Fibroblast of skin of left quadriceps (primary cell): ENCODE measurements around the gene MDM4.
"Not testable (repeated sequence)": the region's sequence is repeated elsewhere in the genome, so short reads cannot be mapped to it uniquely, and the experiment has no call there.

Source experiments
- DNase-seq, 2 experiments: peaks; one replicate each; pipeline ENCODE4 v3.0.0-alpha.2; 2013; ENCODE audit warnings: low read depth in 2 of 2

Gene MDM4

GRCh38 chr1:204514828-204515227 lies 1.4 kb upstream of the MDM4 start:
- no peak for DNase-seq

GRCh38 chr1:204517382-204517781 lies 1.2 kb downstream of the MDM4 start:
- not testable (repeated sequence) for DNase-seq

DNA sequence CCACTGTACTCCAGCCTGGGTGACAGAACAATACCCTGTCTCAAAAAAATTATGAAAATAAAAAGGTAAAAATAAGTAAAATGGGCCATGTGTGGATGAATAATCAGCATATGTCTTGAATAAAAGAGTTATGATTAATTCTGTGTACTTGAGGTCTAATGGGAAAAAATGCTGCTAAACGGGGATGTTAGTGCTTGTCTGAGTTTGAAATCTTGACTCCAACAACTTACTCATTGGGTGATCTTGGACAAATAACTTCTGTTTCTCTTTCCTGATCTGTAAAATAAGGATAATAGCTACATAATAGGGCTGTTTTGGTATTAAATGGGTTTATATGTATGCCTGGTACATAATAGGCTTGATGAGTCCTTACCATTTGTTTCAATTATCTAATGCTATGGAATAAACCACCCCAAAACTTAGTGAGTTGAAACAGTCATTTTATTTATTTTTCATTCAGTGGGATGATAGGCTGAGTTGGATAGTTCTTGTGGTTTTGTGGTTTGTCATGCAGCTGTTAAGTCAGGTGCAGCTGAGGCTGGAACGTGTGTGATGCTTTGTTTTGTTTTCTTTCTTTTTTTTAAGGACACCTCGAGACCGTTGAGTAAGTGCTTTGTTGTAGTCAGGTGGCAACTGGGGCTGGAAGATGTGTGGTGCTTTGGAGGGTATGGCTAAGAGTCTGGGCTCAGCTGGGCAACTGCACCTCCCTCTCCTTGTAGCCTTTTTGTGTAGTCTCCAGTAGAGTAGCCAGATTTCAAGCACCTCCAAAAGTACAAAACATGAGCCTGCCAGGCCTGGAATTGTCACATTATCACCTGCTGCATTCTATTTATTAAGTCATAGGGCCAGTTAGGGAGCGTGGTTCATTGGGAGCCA lies 4.9 kb downstream of the MDM4 start:
- no peak for DNase-seq

- not testable (repeated sequence) for DNase-seq
These were observed 5.8 kb downstream of the MDM4 start for GRCh38 chr1:204521941-204522521.

- no peak for DNase-seq
These were observed 7.5 kb downstream of the MDM4 start for GRCh38 chr1:204523605-204524215.

DNA sequence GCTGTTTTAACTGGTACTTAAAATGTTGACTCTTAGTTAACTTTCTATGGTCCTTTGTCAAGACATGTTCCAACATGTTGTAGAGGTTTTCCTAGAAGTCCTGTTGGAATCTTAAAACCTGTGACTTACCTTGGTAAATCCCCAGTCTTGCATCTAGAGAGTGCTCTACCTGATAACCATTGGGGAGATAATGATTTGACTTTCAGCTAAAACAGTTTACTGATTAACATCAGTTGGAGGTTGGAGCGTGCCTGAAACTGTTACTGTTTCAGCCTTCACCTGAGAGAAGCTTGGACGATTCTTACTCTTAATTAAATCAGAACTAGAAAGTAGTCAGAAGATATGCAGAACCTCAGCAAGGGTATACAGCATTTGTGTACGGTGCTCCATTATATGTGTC lies 8.8 kb downstream of the MDM4 start:
- no peak for DNase-seq

GRCh38 chr1:204528241-204528640 lies 12.0 kb downstream of the MDM4 start:
- DNase-seq: no peak

- DNase-seq: no peak
These were observed 12.5 kb downstream of the MDM4 start for GRCh38 chr1:204528677-204529076.

DNA sequence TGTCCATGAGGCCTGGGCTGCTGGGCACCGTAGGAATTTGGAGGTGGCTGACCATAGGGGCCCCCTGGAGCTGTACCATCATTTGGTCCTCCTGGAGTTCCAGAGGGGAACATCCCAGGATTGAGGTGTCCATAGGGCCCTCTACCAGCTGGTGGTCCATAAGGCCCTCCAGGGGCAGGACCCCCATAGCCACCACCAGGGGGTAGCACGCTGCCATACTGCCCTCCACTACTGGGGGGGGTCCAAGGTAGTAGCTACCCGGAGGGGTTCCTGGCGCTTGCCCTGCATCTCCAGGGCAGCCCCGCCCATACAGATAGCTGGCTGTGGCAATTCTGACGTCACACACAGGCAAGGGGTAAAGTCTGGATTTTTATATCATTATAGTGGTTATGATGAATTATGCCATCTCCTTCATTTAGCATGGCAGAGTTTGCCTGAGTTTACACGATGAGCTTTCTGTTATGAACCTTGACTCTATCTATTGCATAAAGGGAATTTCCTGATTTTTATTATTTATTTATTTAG lies 13.2 kb downstream of the MDM4 start:
- no peak for DNase-seq

DNA sequence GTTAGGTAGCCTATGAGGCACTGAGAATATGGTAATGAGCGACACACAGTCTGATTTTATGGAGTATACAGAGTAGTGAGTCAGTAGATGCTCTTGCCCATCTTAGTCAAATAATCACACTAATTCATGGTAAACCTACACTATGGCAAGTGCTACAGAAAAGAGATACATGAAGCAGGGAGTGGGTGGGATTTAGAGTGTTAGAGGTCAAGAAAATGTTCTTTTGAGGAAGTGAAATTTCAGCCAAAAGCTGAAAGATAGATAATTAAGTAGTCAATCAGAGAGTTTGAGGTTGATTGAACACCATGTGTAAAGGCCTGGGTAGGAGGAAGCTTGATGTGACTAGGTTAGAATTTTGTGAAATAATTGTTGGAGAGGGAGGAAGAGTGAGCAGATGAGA lies 14.7 kb downstream of the MDM4 start:
- no peak for DNase-seq

DNA sequence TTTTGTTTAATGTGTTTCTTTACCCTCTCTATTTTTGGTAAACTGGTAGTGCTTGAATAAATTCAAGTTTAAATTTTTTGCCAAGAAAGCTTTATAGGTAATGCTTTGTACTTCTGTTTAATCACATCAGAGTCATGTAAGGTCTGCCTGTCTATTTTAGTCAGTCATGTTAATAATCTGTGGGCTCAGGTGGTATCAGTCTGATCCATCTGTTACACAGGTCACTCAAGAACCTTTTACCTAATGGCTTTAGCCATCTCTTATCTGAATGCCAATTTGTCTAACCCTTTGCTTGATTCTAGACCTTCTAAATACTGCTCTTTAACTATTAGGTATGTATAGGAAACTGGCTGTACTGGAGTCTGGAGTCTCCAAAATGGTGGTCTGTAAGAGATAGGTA lies 16.6 kb downstream of the MDM4 start:
- no peak for DNase-seq

GRCh38 chr1:204541626-204542025 lies 25.4 kb downstream of the MDM4 start:
- DNase-seq: no peak

GRCh38 chr1:204544321-204544720 lies 28.1 kb downstream of the MDM4 start:
- DNase-seq: no peak

GRCh38 chr1:204545202-204545601 lies 29.0 kb downstream of the MDM4 start:
- no peak for DNase-seq

DNA sequence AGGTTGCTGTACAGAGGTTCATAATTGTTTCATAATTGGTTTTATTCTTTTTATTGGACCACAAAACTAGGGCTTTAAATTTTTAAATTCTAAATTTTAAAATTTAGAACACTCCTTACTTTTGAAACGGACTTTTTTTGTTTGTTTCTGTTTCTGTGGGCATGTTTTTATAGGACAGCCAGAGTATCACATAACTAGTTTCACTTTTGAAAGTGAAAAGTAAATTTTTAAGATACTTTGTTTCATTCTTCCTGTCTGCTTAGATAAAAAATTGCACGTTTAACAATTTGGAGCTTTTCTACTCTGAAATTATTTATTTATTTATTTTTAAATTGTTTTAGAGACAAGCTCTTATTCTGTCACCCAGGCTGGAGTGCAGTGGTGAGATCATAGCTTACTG lies 29.7 kb downstream of the MDM4 start:
- no peak for DNase-seq

GRCh38 chr1:204548265-204548664 lies 32.1 kb downstream of the MDM4 start:
- no peak for DNase-seq

DNA sequence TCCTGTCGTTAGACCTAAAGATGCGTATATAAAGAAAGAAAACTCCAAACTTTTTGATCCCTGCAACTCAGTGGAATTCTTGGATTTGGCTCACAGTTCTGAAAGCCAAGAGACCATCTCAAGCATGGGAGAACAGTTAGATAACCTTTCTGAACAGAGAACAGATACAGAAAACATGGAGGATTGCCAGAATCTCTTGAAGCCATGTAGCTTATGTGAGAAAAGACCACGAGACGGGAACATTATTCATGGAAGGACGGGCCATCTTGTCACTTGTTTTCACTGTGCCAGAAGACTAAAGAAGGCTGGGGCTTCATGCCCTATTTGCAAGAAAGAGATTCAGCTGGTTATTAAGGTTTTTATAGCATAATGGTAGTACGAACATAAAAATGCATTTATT lies 33.1 kb downstream of the MDM4 start:
- DNase-seq: no peak

- no peak for DNase-seq
These were observed 34.7 kb downstream of the MDM4 start for GRCh38 chr1:204550926-204551325.

- no peak for DNase-seq
These were observed 40.3 kb downstream of the MDM4 start for GRCh38 chr1:204556458-204557052.

DNA sequence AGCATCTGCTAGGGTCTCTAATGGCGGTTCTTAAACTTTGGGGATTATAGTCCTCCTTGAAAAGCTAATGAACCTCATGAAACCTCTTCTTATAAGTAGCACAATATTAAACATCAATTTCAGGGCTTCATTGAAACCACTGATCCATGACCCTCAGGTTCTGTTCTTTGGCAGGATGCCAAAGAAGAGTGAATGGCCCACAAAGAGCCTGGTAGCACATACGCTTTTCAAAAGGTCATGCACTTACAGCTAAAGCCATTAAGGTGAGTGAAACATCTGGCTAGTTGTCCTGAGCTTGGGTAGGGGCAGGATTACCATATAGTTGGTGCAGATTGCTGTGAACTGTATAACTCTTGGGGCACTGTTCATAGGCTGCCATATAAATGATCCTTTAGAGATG lies 42.3 kb downstream of the MDM4 start:
- DNase-seq: no peak

GRCh38 chr1:204560002-204560401 lies 43.8 kb downstream of the MDM4 start:
- not testable (repeated sequence) for DNase-seq

DNA sequence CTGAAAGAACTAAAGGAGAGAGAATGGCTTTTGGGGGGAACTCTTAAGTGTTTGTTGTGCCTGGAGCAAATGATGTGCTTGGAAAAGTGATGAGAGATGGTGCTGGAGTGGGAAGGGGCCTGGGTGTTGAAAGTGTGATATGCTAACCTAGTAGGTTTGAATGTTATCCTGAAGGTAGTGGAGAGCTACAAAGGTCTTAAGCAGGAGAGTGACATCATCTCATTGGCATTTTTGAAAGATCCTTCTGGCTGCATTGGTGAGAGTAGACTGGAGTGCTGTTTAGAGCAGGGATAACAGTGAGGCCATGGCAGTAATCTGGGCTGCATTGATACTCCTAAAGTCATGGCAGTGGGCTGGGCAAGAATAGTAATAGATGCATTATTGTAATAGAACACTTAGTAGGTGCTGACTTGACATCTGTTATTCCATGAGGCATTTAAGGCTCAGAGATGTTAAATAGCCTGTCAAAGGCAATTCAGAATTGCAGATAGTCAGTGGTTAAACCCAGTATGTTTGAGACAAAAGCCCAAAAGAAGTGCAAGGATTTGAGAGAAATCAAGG lies 44.5 kb downstream of the MDM4 start:
- peak in 1 of 2 experiments; percentile 22 for DNase-seq
